GM18505 (cell line): Measurements from ENCODE around the gene NUSAP1.
"Not testable (repeated sequence)": the region's sequence is repeated elsewhere in the genome, so short reads cannot be mapped to it uniquely, and the experiment has no call there.

Experiments used
- ATAC-seq: cut with Tn5 transposase; IDR thresholded peaks from one replicate; pipeline ENCODE4 v1.9.1; 2021; ENCODE audit not compliant: unreplicated experiment
- POLR2A ChIP-seq: IDR thresholded peaks from 4 replicates; pipeline ENCODE4 v1.6.1; 2011; ENCODE audit warnings: borderline replicate concordance; ENCODE audit not compliant: insufficient read depth, insufficient read length; ENCODE audit errors: extremely low read depth

Gene NUSAP1

GRCh38 chr15:41347236-41347635 lies 14.6 kb downstream of the NUSAP1 start:
- TF ChIP-seq POLR2A: no peak
- no peak for ATAC-seq

- no peak for ATAC-seq
- no peak for TF ChIP-seq POLR2A
These were observed 17.5 kb downstream of the NUSAP1 start for GRCh38 chr15:41350057-41350717.

- no peak for ATAC-seq
- TF ChIP-seq POLR2A: no peak
These were observed 21.7 kb downstream of the NUSAP1 start for GRCh38 chr15:41354371-41354770.

GRCh38 chr15:41367418-41367817 lies 34.7 kb downstream of the NUSAP1 start:
- no peak for ATAC-seq
- no peak for TF ChIP-seq POLR2A

- no peak for TF ChIP-seq POLR2A
- no peak for ATAC-seq
These were observed 45.3 kb downstream of the NUSAP1 start for GRCh38 chr15:41377978-41378377.

- not testable (repeated sequence) for ATAC-seq
These were observed 51.5 kb downstream of the NUSAP1 start for GRCh38 chr15:41383974-41384749.

GRCh38 chr15:41387646-41388045 lies 55.0 kb downstream of the NUSAP1 start:
- ATAC-seq: no peak
- TF ChIP-seq POLR2A: no peak

- ATAC-seq: no peak
- no peak for TF ChIP-seq POLR2A
These were observed 60.0 kb downstream of the NUSAP1 start for GRCh38 chr15:41392659-41393058.

GRCh38 chr15:41394924-41395323 lies 62.2 kb downstream of the NUSAP1 start:
- no peak for TF ChIP-seq POLR2A
- ATAC-seq: no peak

GRCh38 chr15:41396111-41396510 lies 63.4 kb downstream of the NUSAP1 start:
- TF ChIP-seq POLR2A: no peak
- ATAC-seq: no peak

GRCh38 chr15:41401904-41402267 lies 69.2 kb downstream of the NUSAP1 start:
- ATAC-seq: no peak
- no peak for TF ChIP-seq POLR2A

- TF ChIP-seq POLR2A: no peak
- no peak for ATAC-seq
These were observed 74.7 kb downstream of the NUSAP1 start for GRCh38 chr15:41407341-41407740.

- TF ChIP-seq POLR2A: no peak
- no peak for ATAC-seq
These were observed 75.6 kb downstream of the NUSAP1 start for GRCh38 chr15:41408234-41408641.

GRCh38 chr15:41411031-41411430 lies 78.3 kb downstream of the NUSAP1 start:
- no peak for TF ChIP-seq POLR2A
- no peak for ATAC-seq
